ENCODE measurements around the gene DNAJC27.

Gene DNAJC27

DNA sequence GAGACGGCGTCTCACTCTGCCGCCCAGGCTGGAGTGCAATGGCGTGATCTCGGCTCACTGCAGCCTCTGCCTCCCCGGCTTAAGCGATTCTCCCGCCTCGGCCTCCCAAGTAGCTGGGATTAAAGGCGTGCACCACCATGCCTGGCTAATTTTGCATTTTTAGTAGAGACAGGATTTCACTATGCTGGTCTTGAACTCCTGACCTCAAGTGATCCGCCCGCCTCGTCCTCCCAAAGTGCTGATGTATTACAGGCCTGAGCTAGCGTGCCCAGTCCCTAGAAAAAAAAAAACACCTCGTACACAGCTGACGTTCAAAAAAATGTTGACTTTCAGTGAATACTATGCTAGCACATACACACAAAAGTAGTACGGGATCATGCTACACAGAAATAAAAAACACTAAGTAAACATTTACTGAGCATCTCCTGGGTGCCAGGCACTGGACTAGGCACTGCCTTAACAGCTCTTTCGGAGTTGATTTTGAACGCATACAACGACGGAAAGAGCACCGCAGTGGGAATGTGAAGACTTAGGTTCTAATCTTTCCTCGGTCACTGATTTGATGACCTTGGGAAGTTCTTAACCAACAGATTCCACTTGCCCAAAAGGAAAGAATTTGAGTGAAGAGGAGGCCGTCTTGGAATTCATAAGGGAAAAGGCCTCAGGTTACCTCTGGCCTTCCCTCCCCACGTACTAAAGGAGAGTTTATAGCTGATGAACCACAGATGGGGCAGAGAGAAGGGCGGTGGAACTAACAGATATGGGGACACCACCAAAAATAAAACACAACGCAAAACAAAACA lies 1.1 kb downstream of the DNAJC27 start:
- no peak for DNase-seq

DNA sequence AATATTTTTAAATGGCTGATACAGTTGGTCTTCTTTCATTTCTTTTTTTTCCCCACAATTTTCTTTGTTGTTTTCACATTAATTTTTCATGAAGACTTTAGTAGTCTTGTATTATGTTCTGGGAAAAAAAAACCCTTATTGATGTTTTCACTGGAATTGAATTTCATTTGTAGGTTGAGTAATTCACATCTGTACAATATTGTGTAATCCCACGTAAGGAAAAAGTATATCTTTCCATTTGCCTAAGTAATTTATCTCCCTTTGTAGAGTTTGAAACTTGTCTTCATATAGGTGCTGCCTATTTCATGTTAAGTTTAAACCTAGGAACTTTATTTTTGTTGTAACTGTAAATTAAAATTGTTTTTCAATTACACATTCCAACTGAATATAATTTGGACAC lies 2.0 kb downstream of the DNAJC27 start:
- DNase-seq: no peak

DNA sequence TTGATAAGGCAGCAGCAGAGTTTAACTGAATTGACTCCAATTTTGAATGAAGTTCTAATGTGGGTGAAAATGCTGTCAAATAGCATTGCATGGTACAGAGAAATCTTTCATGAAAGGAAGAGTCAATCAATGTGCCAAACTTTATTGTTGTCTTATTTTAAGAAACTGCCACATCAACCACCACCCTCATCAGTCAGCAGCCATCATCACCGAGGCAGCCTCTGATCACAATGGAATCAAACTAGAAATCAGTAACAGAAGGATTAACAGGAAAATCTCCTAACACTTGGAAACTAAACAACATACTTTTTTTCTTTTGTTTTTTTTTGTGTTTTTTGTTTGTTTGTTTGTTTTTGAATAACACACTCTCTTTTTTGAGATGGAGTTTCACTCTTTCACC lies 9.9 kb downstream of the DNAJC27 start:
- no peak for DNase-seq

DNA sequence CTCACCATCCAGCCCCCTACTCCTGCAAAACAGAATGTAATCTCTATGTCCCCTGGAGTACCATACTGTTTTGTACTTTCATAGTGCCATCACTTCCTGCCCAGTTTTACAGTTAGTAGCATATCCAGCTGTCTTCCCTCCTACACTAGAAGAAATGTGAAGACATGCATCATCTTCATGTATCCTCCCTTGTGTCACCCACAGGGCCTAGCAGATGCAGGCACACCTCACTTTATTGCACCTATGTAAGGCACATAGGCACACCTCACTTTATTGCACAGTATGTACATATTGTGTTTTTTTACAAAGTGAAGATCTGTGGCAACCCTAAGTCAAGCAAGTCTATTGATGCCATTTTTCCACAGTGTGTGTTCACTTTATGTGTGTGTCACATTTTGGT lies 12.0 kb downstream of the DNAJC27 start:
- no peak for DNase-seq

DNA sequence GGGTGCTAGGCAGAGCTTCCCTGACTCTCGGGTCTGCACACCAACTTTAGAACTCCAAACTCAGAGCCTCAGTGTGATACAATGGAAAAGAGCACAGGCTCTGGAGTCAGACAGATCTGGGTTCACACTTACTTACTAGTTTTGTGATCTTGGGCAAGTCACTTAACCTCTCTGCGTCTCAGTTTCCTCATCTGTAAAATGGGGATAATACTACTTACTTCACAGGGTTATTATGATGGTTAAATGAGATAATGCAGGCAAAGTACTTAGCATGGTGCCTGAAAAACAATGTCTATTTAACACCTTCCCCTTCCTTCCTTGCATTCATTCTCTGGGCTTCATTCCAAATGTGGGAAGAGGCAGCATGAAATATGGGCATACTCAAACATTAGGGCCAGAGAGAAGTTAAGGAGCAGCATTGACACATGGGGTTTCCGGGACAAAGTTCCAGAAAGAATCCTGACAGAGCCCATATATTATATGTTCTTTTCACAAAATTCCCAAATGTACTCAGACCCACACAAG lies 13.3 kb downstream of the DNAJC27 start:
- DNase-seq: no peak

DNA sequence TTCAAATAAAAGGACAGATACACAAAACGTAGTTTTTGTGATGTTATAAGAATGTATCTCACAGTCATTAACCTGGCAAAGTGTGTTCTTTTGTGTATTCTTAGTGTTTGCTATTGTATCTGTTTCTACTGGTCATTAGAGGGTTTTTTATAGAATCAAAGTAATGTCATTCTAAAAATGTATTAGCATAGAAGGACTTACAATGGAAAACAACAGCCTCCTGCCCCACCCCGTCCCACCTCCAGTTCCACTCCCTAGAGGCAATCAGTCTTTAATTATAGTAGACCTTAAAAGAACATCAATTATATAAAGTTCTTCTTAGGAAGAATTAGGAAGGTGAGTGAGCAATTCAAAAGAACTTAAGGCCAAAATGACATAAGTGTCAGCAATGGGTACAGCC lies 13.8 kb downstream of the DNAJC27 start:
- DNase-seq: no peak

DNA sequence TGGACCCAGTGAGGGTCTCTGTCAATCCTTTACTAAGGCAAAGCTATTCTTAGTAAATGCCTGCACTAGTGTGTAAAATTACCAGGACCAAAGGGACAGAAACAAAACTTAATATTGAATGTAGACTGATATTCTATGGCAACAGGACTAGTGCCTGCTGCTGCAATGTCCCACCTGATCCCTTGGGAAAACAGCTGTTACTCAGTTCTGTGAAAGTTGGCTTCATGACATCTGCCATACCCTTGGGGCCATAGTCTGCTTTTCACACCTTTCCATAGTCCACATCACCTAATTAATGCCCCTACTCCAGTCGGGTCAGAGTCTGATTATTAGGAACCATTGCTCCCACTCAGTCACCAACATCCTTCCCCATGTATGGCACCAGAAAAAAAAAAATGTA lies 14.5 kb downstream of the DNAJC27 start:
- no peak for DNase-seq

DNA sequence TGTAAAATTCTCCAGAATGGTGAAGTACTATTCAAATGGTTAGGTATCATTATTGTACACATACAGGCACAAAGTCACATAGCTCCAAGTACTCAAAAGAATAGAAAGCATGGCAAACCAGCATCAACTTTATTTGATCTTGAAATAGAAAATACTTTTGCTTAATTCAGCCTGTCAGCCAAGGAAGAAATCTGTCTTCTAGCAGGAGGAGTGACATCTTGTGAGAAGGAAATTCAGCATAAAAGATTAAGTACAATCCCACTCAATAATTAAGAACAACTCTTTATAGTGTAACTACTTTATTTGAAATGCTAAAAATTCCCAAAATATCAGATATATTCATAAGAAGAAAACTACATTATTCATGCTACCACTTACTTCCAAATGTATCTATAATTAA lies 15.8 kb downstream of the DNAJC27 start:
- DNase-seq: no peak

DNA sequence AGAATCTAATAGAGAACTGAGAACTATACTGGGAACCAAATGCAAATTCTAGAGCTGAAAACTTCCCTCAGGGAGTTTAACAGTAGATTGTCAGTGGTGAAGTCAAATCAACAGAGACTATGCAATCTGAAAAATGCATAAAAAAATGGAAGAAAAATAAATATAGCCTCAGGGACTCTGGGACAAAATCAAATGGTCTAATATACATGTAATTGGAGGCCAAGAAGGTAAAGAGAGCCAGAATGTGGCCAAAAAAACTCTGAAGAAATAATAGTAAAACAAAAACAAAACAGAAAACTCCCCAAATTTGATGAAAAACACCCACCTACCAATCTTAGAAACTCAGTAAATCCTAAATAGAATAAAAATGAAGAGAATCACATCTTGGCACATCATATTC lies 16.5 kb downstream of the DNAJC27 start:
- DNase-seq: no peak

DNA sequence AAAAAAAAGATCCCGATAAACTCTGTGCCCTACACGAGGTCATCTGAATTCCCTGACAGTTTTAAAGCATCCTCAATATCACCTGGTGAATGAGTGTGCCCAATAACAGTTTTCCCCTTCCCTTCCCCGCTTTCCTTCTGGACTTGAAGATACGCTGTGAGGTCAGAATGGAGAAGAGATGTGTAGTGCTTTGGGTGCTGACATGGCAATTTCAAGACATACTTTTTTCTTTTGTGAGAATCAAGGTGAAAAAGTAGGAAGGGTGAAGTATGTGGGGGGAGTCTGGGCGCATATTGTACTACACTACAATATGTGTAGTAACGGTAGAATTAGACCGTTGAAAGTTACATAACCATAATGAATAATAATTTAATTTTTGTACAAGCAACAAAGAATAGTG lies 21.7 kb downstream of the DNAJC27 start:
- no peak for DNase-seq

DNA sequence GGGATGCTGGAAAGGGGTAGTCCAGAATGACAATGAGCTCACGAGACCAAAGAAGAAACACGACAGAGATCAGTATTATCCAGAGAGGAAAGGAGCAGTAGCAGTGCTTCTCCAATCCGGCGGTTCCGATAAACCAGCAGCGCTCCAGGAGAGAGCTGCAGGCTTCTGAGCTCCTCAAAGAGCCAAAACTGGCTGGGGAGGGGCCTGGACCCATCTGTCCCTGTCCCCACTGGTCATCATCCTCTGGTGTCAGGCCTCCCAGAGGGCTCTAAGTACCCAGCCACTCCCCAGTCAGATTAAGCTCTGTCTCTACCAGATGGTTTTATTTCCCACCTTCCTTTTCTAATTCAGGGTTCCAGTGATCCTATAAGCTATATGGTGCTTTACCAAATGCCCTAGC lies 23.2 kb downstream of the DNAJC27 start:
- DNase-seq: no peak

DNA sequence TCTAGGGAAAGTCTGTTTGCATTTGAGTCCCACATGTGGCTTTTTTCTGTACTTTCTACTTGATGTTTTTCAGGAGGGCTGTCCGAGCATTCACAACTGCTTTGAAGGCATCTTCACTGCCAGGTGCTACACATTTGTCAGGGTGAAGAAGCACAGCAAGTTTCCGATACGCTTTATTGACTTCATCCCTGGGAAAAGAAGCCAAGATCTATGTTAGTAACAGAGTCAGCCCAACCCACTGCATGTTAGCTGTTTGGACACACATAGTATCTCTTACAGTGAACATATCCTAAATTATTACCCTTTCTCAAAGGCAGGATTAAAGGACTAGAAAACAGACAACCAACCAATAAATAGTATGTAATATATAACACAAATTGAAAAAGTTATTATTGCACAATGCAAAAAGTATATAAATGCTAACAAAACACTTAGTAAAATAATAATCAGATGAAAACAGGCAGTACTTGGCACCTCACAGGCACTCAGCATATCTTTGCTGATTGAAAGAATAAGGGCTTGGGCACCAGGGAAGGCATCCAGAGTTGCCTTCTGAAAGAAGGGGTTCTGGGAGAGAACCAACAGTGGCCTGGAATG lies 24.1 kb downstream of the DNAJC27 start:
- DNase-seq: no peak

DNA sequence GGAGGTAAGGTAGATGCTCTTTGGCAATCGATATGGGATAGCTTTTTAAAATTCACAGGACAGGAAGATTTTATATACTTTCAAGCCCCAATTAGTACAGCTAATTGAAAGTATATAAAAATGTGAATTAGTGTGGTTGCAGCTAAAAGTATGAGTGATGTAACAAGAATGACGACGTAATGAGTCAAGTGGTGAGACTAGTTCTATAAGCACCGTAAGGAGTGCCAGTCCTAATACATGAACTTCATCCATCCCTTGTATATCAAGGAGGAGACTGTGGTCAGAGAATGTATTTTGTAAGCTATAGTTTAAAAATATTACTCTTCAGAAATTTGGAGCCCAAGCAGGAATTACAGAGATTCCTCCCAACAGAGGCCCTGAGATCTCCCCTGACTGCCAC lies 25.8 kb downstream of the DNAJC27 start:
- no peak for DNase-seq

DNA sequence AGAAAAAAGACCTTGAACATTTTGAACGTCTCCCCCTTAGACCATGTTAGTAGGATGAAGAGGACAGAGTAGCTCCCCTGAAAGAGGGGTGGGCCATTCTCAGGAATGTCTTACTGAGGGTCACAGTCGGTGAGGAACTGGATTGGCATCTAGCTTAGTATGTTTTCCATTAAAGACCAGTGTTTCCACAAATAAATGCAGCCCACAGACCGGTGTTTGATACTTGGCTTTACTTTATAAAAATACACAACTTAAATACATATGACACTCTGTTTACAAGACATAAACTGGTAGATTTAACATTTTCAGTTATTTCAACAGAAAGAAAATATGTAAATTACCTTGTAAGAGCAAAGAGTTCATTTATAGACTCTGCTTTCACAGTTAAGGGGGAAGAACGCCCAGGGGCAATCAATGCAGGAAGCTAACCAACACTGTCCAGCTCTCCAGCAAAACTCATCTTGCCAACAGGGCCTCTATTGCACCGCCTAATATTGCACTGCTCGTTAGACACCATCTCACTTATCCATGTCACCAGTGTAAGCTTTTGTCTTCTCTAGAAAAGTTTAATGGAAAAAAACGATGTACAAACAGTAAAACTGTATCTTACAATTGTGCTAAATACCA lies 28.2 kb downstream of the DNAJC27 start:
- no peak for DNase-seq

DNA sequence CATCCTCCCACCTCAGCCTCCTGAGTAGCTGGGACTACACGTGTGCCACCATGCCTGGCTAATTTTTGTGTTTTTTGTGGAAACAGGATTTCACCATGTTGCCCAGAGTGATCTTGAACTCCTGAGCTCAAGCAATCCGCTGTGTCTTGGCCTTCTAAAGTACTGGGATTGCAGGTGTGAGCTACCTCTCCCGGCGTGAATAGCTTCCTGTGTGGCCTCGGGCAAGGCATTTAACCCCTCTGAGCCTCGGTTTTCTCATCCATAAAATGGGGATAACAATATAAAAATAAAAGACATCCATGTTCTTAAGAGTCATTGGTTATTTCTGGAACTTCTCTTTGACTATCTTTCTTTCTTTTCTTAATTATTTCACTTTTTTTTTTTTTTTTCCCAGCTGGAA lies 32.4 kb downstream of the DNAJC27 start:
- no peak for DNase-seq

DNA sequence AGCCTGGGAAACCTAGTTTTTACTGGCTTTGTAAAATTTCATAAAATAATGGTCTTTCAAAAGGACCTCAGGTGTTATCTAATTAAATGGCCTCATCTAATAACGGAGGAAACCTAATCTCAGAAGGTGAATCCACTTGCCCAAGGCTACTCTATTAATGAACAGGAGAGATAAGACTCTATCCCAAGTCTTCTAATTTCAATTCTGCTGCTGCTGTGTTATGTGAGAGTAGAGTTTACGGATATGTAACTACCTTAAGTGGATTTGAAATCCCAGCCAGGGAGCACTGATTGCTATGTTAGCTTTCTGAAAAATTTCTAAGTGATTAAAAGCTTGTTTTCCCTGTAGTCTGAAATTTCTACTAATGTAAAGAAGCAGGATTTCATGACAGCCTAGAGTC lies 34.5 kb downstream of the DNAJC27 start:
- DNase-seq: no peak

DNA sequence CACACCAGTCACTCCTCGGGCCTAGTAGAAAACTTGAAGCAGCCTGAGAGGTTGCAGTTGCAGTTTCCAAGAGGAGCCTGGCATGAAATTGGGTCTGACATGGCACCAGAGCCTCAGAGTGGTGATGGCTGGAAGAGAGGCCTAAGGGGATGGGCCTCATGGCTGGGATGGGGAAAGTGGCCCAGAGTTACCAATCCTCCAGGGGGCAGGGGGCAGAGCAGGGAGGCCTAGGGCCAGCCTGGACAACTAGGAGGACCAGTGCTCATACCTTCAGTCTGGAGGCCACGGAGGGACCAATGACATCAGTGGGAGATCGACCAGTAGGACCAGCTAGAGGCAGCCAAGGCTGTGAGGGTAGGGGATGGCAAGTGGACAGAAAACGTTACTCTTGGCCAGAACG lies 36.6 kb downstream of the DNAJC27 start:
- DNase-seq: no peak

DNA sequence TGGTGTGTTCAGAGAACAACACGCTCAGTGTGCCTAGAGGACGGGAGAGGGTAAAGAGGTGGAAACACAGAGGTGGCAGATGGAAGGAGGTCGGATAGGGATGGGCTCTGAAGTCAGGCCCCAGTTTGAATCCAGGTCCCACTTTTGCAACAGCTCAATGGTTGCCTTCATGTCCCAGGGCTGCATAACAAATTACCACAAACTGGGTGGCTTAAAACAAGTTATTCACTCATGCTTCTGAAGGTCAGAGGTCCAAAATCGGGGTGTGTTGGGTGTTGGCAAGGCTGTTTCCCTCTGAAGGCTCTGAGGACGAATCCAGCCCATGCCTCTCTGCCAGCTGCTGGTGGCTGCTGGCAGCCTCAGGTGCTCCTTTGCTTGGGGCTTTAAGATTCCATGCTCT lies 39.0 kb downstream of the DNAJC27 start:
- no peak for DNase-seq

DNA sequence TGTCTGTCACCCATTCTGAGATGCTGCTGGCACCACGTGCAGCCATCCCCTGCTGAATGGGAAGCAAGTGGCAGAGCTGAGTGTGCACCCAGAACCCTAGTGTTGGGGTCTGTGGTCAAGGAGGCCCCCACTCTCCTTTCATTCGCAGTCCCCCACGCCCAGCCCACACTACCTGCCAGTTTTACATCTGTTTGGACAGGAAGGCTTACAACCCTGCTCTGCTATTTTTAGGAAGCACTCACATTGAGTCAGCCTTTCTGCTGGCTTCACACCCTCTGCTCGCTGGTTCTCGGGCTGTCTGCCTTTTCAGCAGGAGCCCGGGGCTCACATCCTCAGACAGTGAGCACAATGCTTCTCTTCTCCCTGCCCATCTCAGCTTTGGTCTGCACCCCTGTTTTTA lies 41.0 kb downstream of the DNAJC27 start:
- DNase-seq: no peak

DNA sequence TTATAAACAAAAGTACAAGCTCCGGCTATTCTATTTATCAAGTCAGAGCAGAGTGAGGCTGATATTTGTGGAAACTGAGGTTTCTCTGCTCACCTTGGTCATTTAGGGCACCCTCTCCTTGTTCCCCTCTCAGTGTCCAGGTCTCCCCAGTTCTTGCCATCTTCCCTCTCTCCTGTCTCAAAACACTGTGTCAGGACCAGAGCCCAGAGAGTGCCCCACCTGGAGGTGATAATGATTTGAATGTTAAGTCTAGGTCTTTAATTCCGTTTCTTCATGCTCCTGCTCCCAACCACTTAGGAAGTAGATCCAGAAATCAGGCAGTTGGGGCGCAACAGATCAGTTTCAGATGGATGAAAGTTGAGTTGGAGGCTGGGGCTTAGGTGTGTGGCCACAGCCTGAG lies 42.5 kb downstream of the DNAJC27 start:
- DNase-seq: no peak

DNA sequence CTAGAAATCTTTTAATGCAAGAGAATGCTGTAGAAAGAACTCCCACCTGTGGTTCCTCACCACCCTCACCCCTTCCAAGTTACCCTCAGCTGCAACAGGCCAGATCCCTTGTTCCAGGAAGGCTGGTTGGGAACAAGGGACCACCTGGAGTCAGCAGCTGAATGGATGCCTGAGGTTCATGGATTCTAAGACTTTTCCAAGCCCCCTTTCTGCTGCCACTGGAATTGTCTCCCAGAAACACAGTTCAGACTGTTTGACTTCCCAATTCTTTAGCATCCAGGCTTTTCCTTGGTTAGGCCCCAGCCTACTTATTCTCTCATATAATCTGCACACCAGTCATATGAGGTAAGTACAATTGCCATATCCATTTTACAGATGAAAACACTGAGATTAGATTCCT lies 43.7 kb downstream of the DNAJC27 start:
- no peak for DNase-seq

DNA sequence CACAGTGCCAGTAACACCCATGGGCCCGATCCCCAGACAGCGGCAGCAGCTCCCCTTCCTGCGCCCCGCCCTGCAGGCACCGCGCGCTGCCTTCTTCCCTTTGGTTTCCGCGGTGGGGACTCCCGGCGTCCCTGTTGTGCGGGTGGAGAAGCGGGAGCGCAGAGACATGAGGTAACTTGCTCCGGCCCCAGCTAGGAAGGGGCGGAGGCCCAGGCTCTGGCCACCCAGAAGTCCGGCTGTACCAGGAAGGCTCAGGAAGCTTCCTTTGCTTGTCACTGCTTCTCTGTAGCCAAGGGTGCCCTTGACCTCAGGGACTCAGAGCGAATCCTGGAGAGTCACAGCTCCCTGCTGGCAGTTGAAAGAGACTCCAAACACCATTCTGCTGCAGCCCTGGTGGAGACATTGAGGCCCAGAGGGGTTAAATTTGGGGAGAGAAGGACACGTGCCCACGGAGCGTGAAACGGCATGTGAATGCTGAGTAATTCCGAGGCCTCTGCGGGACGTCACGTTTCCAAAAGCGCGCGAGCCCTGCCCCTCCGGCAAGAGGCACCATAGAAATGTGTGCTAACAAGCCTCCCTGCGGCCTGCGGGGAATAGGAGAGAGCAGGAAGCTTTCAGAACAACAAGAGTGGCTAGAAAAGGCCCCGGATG lies 45.0 kb downstream of the DNAJC27 start:
- DNase-seq: peak; percentile 26

DNA sequence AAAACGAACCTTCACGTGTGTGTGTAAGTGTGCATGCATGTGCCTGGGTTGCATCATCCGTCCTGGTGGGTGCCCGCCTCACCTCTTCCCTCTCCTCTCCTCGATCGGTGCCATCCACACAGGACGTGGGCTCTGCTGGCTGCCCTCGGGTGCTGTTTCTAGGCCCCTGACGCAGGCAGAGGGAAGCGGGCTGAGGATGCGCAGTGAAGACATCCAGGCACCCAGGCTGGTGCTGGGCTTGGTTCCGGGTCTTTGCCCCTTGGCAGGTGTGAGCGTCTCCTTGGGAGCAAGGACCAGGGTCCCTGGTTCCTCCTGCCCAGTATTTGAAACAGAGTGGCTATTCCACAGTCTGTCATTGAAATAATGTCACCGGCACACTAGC lies 45.5 kb downstream of the DNAJC27 start:
- DNase-seq: no peak

DNA sequence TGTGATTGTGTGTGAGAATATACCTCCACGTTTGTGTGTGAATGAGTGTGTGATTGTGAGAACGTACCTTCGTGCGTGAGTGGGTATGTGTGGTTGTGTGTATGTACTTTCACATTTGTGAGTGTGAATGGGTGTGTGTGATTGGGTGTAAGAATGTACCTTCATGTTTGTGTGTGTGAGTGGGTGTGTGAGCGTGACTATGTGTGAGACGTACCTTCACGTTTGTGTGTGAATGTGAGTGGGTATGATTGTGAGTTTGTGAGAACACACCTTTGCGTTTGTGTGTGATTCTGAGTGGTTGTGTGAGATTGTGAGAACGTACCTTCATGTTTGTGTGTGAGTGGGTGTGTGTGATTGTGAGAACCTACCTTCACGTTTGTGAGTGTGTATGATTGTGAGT lies 45.9 kb downstream of the DNAJC27 start:
- DNase-seq: no peak

All from activated CD4-positive, alpha-beta T cell treated with anti-CD3 and anti-CD28 coated beads, Interleukin-2, amount 50 U/mL, for 1 hour (primary cell).